Testis (tissue), 2 donors: ENCODE results near the gene HSD17B8.

ENCODE experiments used
- CTCF ChIP-seq, 3 experiments: fragments of 450-650 bp in 2 of 3; fragments of 200-600 bp in 1 of 3; sonication (generic) in 1 of 3; IDR thresholded peaks; one replicate each; pipeline ENCODE4 v1.5.1; 2016 to 2019; ENCODE audit warnings: antibody characterized with exemption in 3 of 3, mild to moderate bottlenecking in 2 of 3, moderate library complexity in 1 of 3
- POLR2A ChIP-seq: fragments of 450-650 bp; IDR thresholded peaks from one replicate; pipeline ENCODE4 v1.6.1; 2017; ENCODE audit warnings: antibody characterized with exemption, mild to moderate bottlenecking, moderate library complexity

- TF ChIP-seq CTCF (IDR thresholded peaks at IDR 0.05), result no peak
- TF ChIP-seq POLR2A, result no peak
Observed at GRCh38 chr6:33160728-33161344, 43.6 kb upstream of the HSD17B8 start.
